GM23338 (cell line): ENCODE results near the gene USP35. TPM values are rescaled to one million over a fixed set of nuclear protein-coding genes. Genes with fewer than 3 reads are reported as not detected.

Source experiments
- ATAC-seq: fragments of 200-7000 bp; cut with Tn5 transposase; 3 replicates; pipeline ENCODE4 v1.9.1; 2020
- DNase-seq: peaks from one replicate; pipeline ENCODE4 v3.0.0-alpha.2; 2015; ENCODE audit warnings: low spot score
- H2AFZ ChIP-seq: fragments of 200-600 bp; sonication (generic); 2 replicates; pipeline ENCODE4 v1.8.0; 2016; ENCODE audit warnings: antibody characterized with exemption, mild to moderate bottlenecking, moderate library complexity
- H3F3A ChIP-seq: fragments of 200-600 bp; sonication (generic); replicated peaks from 2 replicates; pipeline ENCODE4 v1.8.0; 2017; ENCODE audit warnings: antibody characterized with exemption, mixed run types, low read depth
- H3K27ac ChIP-seq: fragments of 200-600 bp; sonication (generic); 2 replicates; pipeline ENCODE4 v1.6.1; 2016; ENCODE audit warnings: low read depth
- H3K27me3 ChIP-seq: fragments of 200-600 bp; sonication (generic); 2 replicates; pipeline ENCODE4 v1.8.0; 2016; ENCODE audit warnings: mild to moderate bottlenecking, mixed run types, moderate library complexity; ENCODE audit not compliant: insufficient read depth
- H3K36me3 ChIP-seq: fragments of 200-600 bp; sonication (generic); 2 replicates; pipeline ENCODE4 v1.8.0; 2016; ENCODE audit warnings: mild to moderate bottlenecking; ENCODE audit not compliant: insufficient read depth
- H3K4me1 ChIP-seq: fragments of 200-600 bp; sonication (generic); 2 replicates; pipeline ENCODE4 v1.8.0; 2016; ENCODE audit warnings: mild to moderate bottlenecking, moderate library complexity; ENCODE audit not compliant: insufficient read depth
- H3K4me2 ChIP-seq: fragments of 200-600 bp; sonication (generic); 2 replicates; pipeline ENCODE4 v1.7.1; 2017; ENCODE audit warnings: mixed run types
- H3K4me3 ChIP-seq: fragments of 200-600 bp; sonication (generic); 2 replicates; pipeline ENCODE4 v1.6.1; 2016; ENCODE audit warnings: mixed run types
- H3K79me2 ChIP-seq: fragments of 200-600 bp; sonication (generic); replicated peaks from 2 replicates; pipeline ENCODE4 v1.8.0; 2017; ENCODE audit warnings: mild to moderate bottlenecking; ENCODE audit not compliant: insufficient read depth
- H3K9me2 ChIP-seq: fragments of 200-600 bp; sonication (generic); 2 replicates; pipeline ENCODE4 v1.8.0; 2017; ENCODE audit not compliant: insufficient read depth
- H4K20me1 ChIP-seq: fragments of 200-600 bp; sonication (generic); replicated peaks from 2 replicates; pipeline ENCODE4 v1.8.0; 2017; ENCODE audit warnings: mild to moderate bottlenecking; ENCODE audit not compliant: insufficient read depth
- H3K27ac Mint-ChIP-seq: 2 replicates; pipeline ENCODE4 v1.8.0; 2020; ENCODE audit warnings: inconsistent platforms, mild to moderate bottlenecking, moderate library complexity, mixed read lengths
- H3K27me3 Mint-ChIP-seq: 3 replicates; pipeline ENCODE4 v1.8.0; 2022; ENCODE audit warnings: low read depth, mild to moderate bottlenecking, moderate library complexity, mixed read lengths, inconsistent platforms; ENCODE audit not compliant: insufficient read depth, poor library complexity
- H3K36me3 Mint-ChIP-seq: 3 replicates; pipeline ENCODE4 v1.8.0; 2021; ENCODE audit warnings: low read depth, mild to moderate bottlenecking, inconsistent platforms, moderate library complexity, mixed read lengths
- H3K4me1 Mint-ChIP-seq: 3 replicates; pipeline ENCODE4 v1.8.0; 2020; ENCODE audit warnings: mild to moderate bottlenecking, inconsistent platforms, mixed read lengths
- H3K4me3 Mint-ChIP-seq: 3 replicates; pipeline ENCODE4 v1.8.0; 2021; ENCODE audit warnings: moderate library complexity, mild to moderate bottlenecking, inconsistent platforms, mixed read lengths
- H3K9me3 Mint-ChIP-seq: 3 replicates; pipeline ENCODE4 v1.8.0; 2020; ENCODE audit warnings: moderate library complexity, mild to moderate bottlenecking, inconsistent platforms, mixed read lengths
- CREB1 ChIP-seq: fragments of 250-450 bp; sonication (Bioruptor Pico); IDR thresholded peaks from 2 replicates; pipeline ENCODE4 v1.5.0; 2020; ENCODE audit warnings: low read depth, mild to moderate bottlenecking, moderate library complexity
- CTCF ChIP-seq, 2 experiments: fragments of 200-600 bp in 1 of 2; sonication (generic) in 1 of 2; conservative IDR thresholded peaks; 2 replicates each; pipeline versions ENCODE4 v1.5.1 to v1.6.1; 2016 to 2017; ENCODE audit warnings: antibody characterized with exemption in 2 of 2, low read depth in 2 of 2, mild to moderate bottlenecking in 2 of 2, moderate library complexity in 1 of 2
- ETS1 ChIP-seq: IDR thresholded peaks from 2 replicates; pipeline ENCODE4 v1.6.1; 2016; ENCODE audit warnings: antibody characterized with exemption
- EZH2 ChIP-seq: fragments of 200-600 bp; sonication (generic); IDR thresholded peaks from one replicate; pipeline ENCODE4 v1.8.0; 2017; ENCODE audit warnings: antibody characterized with exemption, mild to moderate bottlenecking, low read depth; ENCODE audit not compliant: unreplicated experiment
- EZH2phosphoT487 ChIP-seq: fragments of 200-600 bp; sonication (generic); IDR thresholded peaks from one replicate; pipeline ENCODE4 v1.8.1; 2018; ENCODE audit warnings: antibody characterized with exemption; ENCODE audit not compliant: unreplicated experiment
- JUNB ChIP-seq: IDR thresholded peaks from one replicate; pipeline ENCODE4 v1.6.1; 2016; ENCODE audit warnings: antibody characterized with exemption; ENCODE audit not compliant: unreplicated experiment
- NANOG ChIP-seq: IDR thresholded peaks from 2 replicates; pipeline ENCODE4 v1.6.1; 2016; ENCODE audit warnings: antibody characterized with exemption, borderline replicate concordance
- POLR2AphosphoS5 ChIP-seq: IDR thresholded peaks from 2 replicates; pipeline ENCODE4 v1.6.1; 2016; ENCODE audit warnings: antibody characterized with exemption, low read depth
- REST ChIP-seq: IDR thresholded peaks from one replicate; pipeline ENCODE4 v1.6.1; 2018; ENCODE audit warnings: antibody characterized with exemption; ENCODE audit not compliant: unreplicated experiment
- STAT1 ChIP-seq: IDR thresholded peaks from one replicate; pipeline ENCODE4 v1.6.1; 2016; ENCODE audit warnings: antibody characterized with exemption; ENCODE audit not compliant: unreplicated experiment
- ZNF114 ChIP-seq: fragments of 250-450 bp; sonication (Bioruptor Pico); IDR thresholded peaks from 2 replicates; pipeline ENCODE4 v1.5.0; 2020; ENCODE audit warnings: mild to moderate bottlenecking, moderate library complexity
- ZNF331 ChIP-seq: fragments of 250-450 bp; sonication (Bioruptor Pico); IDR thresholded peaks from 2 replicates; pipeline ENCODE4 v1.5.0; 2020; ENCODE audit warnings: low read depth, mild to moderate bottlenecking, moderate library complexity
- polyA plus RNA-seq: library from polyadenylated mRNA; unstranded; fragments of >200 nt; fragmentation: Nextera tagmentation; extraction: Ambion mirVana; gene quantifications from 2 replicates; pipeline ENCODE4 v1.2.1, GENCODE V29; 2016
- total RNA-seq: library from RNA; depleted of rRNA; stranded (reverse); fragments of >200 nt; shearing (Covaris generic); gene quantifications from 2 replicates; pipeline ENCODE4 v1.2.3, GENCODE V29; 2014
- TF ChIP-seq, protein P1 (sequence below): fragments of 250-450 bp; sonication (Bioruptor Pico); IDR thresholded peaks from 2 replicates; pipeline ENCODE4 v1.5.0; 2020; ENCODE audit warnings: mild to moderate bottlenecking, moderate library complexity

The USP35 gene
- total and polyA plus RNA-seq, 2 experiments from 2014 or later = 2.5 to 10.7 TPM

- no peaks in the 10 kb centered on the region for H3K27me3 ChIP-seq
- no peaks in the 10 kb centered on the region for H3F3A ChIP-seq
- H3K79me2 ChIP-seq = no peaks in the 10 kb centered on the region
- no peaks in the 10 kb centered on the region for H3K36me3 Mint-ChIP-seq
- no peak overlapping the region for H3K27ac Mint-ChIP-seq
- H3K36me3 ChIP-seq = no peaks in the 10 kb centered on the region
- no peak overlapping the region for H3K4me2 ChIP-seq
- H2AFZ ChIP-seq = no peak overlapping the region
- H3K4me3 ChIP-seq = no peak overlapping the region
- no peak overlapping the region for H3K27ac ChIP-seq
- peaks cover 2% of the 10 kb centered on the region for H3K27me3 Mint-ChIP-seq
- no peaks in the 10 kb centered on the region; the same call in 2 of the 3 replicates for H3K9me3 Mint-ChIP-seq
- ATAC-seq (no peak), DNase-seq (no peak)
- no peaks in the 10 kb centered on the region for H4K20me1 ChIP-seq
- no peaks in the 10 kb centered on the region for H3K4me1 Mint-ChIP-seq
- H3K9me2 ChIP-seq = no peaks in the 10 kb centered on the region
- TF ChIP-seq REST (no peak), ZNF114 (CRISPR knock-in tag) (no peak), POLR2AphosphoS5 (no peak), EZH2 (no peak), JUNB (no peak), NANOG (no peak), ETS1 (no peak), STAT1 (no peak), ZNF331 (CRISPR knock-in tag) (no peak), CREB1 (no peak), EZH2phosphoT487 (no peak), CTCF (conservative IDR thresholded peaks at IDR 0.05; ENCODE audit: low read depth in 2 of 2) (no peak)
- TF ChIP-seq, protein P1, sequence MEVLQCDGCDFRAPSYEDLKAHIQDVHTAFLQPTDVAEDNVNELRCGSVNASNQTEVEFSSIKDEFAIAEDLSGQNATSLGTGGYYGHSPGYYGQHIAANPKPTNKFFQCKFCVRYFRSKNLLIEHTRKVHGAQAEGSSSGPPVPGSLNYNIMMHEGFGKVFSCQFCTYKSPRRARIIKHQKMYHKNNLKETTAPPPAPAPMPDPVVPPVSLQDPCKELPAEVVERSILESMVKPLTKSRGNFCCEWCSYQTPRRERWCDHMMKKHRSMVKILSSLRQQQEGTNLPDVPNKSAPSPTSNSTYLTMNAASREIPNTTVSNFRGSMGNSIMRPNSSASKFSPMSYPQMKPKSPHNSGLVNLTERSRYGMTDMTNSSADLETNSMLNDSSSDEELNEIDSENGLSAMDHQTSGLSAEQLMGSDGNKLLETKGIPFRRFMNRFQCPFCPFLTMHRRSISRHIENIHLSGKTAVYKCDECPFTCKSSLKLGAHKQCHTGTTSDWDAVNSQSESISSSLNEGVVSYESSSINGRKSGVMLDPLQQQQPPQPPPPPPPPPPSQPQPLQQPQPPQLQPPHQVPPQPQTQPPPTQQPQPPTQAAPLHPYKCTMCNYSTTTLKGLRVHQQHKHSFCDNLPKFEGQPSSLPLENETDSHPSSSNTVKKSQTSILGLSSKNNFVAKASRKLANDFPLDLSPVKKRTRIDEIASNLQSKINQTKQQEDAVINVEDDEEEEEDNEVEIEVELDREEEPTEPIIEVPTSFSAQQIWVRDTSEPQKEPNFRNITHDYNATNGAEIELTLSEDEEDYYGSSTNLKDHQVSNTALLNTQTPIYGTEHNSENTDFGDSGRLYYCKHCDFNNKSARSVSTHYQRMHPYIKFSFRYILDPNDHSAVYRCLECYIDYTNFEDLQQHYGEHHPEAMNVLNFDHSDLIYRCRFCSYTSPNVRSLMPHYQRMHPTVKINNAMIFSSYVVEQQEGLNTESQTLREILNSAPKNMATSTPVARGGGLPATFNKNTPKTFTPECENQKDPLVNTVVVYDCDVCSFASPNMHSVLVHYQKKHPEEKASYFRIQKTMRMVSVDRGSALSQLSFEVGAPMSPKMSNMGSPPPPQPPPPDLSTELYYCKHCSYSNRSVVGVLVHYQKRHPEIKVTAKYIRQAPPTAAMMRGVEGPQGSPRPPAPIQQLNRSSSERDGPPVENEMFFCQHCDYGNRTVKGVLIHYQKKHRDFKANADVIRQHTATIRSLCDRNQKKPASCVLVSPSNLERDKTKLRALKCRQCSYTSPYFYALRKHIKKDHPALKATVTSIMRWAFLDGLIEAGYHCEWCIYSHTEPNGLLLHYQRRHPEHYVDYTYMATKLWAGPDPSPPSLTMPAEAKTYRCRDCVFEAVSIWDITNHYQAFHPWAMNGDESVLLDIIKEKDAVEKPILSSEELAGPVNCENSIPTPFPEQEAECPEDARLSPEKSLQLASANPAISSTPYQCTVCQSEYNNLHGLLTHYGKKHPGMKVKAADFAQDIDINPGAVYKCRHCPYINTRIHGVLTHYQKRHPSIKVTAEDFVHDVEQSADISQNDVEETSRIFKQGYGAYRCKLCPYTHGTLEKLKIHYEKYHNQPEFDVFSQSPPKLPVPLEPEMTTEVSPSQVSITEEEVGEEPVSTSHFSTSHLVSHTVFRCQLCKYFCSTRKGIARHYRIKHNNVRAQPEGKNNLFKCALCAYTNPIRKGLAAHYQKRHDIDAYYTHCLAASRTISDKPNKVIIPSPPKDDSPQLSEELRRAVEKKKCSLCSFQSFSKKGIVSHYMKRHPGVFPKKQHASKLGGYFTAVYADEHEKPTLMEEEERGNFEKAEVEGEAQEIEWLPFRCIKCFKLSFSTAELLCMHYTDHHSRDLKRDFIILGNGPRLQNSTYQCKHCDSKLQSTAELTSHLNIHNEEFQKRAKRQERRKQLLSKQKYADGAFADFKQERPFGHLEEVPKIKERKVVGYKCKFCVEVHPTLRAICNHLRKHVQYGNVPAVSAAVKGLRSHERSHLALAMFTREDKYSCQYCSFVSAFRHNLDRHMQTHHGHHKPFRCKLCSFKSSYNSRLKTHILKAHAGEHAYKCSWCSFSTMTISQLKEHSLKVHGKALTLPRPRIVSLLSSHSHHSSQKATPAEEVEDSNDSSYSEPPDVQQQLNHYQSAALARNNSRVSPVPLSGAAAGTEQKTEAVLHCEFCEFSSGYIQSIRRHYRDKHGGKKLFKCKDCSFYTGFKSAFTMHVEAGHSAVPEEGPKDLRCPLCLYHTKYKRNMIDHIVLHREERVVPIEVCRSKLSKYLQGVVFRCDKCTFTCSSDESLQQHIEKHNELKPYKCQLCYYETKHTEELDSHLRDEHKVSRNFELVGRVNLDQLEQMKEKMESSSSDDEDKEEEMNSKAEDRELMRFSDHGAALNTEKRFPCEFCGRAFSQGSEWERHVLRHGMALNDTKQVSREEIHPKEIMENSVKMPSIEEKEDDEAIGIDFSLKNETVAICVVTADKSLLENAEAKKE (CRISPR knock-in tag) = no peak
- H3K4me1 ChIP-seq = no peaks in the 10 kb centered on the region
- H3K4me3 Mint-ChIP-seq = no peak overlapping the region
These were observed 24.9 kb upstream of the USP35 start for GRCh38 chr11:78163828-78164227.
